WI38 (cell line): Measurements from ENCODE around the gene TRERF1.

Experiments used
- H3K4me3 ChIP-seq: 2 replicates; pipeline ENCODE4 v1.5.1; 2011; ENCODE audit warnings: low read depth, mild to moderate bottlenecking, control low read depth, low read length
- TF ChIP-seq, protein P1 (sequence below): IDR thresholded peaks from 2 replicates; pipeline ENCODE4 v1.5.1; 2012; ENCODE audit warnings: low read depth, mild to moderate bottlenecking, control low read depth, low read length

The TRERF1 gene

DNA sequence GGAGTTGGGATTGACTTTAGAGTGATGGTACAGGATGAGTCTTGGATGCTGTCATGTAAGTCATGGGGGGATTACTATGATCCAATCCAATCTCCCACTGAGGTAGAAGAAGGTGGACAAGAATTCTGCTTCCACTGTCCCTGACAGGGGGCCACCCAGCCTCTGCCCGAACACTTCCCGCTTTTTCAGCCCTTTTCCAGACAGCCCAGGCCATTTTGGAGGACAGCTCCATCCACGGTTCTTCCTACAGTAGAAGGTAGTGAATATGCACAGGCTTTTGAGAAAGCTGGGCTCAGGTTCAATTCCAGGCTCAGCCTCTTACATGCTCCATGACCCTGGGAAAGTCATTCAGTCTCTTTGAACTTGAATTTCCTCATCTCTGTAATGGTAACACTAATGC is 31.0 kb downstream of the TRERF1 start:
- no peak overlapping the region for H3K4me3 ChIP-seq
- TF ChIP-seq, protein P1, sequence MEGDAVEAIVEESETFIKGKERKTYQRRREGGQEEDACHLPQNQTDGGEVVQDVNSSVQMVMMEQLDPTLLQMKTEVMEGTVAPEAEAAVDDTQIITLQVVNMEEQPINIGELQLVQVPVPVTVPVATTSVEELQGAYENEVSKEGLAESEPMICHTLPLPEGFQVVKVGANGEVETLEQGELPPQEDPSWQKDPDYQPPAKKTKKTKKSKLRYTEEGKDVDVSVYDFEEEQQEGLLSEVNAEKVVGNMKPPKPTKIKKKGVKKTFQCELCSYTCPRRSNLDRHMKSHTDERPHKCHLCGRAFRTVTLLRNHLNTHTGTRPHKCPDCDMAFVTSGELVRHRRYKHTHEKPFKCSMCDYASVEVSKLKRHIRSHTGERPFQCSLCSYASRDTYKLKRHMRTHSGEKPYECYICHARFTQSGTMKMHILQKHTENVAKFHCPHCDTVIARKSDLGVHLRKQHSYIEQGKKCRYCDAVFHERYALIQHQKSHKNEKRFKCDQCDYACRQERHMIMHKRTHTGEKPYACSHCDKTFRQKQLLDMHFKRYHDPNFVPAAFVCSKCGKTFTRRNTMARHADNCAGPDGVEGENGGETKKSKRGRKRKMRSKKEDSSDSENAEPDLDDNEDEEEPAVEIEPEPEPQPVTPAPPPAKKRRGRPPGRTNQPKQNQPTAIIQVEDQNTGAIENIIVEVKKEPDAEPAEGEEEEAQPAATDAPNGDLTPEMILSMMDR: no peak

DNA sequence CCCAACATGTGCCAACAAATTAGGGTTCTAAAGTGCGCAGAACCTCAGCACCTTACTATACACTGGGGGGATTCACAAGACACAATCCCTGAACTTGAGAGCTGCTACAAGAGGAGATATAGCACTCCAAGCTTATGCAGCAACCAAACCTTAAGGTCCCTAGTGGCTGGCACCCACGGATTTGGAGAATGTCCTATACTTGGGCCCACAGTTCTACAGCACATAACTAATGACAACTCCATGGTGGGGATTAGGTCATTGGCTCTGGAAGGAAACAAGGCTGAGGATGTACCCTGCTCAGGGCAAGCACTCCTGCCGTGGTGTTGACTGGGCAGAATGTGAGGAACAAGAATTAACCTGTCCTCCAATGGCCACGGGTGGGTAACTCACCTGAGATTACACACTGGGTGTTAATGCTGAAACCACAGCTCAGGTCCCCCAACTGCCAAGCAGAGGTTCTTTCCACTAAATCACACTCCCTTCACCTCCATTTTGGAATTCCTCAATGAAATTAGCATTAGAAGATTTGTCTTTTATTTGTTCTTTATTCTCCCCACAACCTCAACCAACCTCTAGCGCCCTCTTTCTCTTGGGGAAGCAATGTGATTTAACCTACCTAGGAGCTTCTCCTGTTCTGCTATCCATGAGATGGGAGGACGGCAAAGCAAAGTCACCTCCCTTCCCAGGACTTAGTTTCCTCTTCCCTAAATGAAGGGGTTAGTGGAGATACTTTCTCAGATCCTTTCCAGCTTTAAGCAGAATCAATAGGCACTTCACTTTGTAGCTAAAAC is 32.0 kb downstream of the TRERF1 start:
- TF ChIP-seq, protein P1: no peak
- H3K4me3 ChIP-seq: no peak overlapping the region

DNA sequence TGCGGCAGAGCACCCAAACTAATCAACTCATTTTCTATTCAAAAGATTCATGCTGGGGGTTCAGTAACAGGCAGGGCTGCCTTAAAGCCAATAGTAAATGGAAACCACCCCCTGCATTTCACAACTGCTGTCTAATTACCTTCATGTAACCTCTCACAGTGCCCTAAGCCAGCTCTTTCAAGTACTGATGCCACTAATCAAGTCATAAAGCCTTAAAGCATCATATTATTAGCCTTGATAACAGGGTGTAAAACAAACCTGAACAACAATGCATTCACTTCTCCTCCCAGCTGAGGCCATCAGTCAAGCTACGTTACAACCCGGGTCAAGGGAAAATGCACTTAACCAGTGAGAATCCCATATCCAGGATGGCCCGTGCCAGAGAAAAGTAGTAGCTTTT is 33.0 kb downstream of the TRERF1 start:
- no peak overlapping the region for H3K4me3 ChIP-seq
- TF ChIP-seq, protein P1: no peak

DNA sequence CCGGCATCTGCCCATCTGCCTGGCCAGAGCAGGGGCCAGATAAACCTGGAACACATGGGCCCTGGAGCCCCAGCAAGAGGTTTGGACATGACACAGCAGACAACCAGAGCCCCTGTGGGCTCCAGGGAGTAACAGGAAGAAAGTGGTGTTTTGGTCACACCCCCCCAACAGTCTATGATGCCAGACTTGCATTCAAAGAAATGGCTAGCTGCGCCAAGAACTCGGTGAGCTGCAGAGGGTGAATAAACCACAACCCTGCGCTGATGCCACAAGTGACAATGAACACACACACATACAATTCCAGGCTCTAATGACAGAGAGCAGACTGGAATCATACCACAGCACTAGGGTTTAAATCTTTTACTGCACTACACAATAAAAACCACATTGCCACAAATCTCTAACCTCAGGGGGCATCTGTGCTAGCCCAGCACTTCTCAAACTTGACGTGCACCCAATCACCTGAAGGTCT is 34.0 kb downstream of the TRERF1 start:
- TF ChIP-seq, protein P1: no peak
- no peak overlapping the region for H3K4me3 ChIP-seq

DNA sequence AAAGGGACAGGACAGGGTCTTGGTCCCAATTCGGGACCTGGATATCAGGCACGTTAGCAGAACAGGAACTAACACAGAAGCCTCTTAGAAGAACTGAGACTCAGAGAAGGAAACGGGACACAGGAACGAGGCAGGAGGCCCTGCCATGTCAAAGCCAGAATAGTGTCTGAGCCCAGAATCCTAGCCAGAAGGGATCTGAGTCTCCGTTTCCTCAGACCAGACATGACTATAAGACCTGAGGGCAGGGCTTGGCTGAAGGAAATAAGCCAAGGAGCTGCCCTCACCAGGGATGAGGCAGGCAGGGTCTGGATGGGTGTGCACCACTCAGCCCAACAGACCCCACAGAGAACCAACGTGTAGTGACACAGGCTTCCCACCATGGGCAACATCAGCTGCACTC is 40.3 kb downstream of the TRERF1 start:
- no peak overlapping the region for H3K4me3 ChIP-seq
- TF ChIP-seq, protein P1: no peak

DNA sequence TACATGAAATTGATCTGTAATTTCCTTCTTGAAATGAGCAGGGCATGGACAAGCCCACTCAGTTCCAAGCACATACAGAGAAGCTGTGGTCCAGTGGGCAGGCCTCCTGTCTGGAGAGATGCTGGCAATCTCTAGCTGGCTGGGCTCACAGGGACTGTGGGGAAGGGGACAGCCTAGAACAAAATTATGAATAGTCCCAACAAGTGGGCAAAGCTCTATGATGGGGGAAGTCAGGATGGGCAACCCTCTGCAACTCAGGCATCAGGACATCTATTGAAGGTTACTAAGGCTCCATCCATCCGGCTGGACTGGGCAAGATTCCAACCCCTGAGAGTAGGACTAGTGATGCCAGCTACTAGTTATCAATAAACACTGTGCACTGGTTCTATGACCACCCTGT is 40.9 kb downstream of the TRERF1 start:
- TF ChIP-seq, protein P1: no peak
- H3K4me3 ChIP-seq: no peak overlapping the region

DNA sequence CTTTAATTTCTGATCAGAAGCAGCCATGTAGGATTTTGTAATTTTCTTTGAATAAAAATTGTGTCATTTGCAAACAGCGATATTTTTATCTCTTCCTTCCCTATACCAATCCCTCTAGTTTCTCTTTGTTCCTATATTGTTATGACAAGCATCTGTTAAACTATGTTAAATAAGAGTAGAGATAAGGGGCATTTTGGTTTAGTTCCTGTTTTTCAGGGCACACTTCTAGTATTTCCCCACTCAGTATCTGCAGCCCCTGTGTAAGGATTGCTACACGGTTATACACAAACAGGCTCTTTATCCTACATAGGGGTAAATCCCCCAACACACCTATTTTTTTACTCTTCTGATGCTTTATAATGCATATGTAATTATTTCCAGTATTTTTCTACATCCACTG is 42.1 kb downstream of the TRERF1 start:
- no peak overlapping the region for H3K4me3 ChIP-seq
- TF ChIP-seq, protein P1: no peak
